Measurements from ENCODE around the gene CABP1. TPM values are rescaled to one million over a fixed set of nuclear protein-coding genes. Genes with fewer than 3 reads are reported as not detected.

Gene CABP1
- total and polyA plus RNA-seq, 4 donors: 0.05 to 0.12 (median 0.08) TPM; not detected in 1

DNA sequence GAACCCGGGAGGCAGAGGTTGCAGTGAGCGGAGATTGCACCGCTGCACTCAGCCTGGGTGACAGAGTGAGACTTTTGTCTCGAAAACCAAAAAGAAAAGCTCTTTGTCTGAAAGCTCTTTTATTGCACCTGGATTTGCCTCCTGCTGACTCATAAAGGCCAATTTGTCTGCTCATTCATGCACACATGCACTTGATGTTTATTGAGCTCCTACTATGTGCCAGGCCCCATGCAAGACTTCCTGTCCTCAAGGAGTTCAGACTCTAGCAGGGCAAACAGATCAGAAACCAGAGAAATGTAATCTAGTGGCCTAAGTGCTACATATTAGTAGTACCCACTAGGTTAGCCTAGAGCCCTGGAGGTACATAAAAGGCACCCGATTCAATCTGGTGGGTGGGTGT lies 30.2 kb downstream of the CABP1 start (continued):
- TF ChIP-seq, protein P1, sequence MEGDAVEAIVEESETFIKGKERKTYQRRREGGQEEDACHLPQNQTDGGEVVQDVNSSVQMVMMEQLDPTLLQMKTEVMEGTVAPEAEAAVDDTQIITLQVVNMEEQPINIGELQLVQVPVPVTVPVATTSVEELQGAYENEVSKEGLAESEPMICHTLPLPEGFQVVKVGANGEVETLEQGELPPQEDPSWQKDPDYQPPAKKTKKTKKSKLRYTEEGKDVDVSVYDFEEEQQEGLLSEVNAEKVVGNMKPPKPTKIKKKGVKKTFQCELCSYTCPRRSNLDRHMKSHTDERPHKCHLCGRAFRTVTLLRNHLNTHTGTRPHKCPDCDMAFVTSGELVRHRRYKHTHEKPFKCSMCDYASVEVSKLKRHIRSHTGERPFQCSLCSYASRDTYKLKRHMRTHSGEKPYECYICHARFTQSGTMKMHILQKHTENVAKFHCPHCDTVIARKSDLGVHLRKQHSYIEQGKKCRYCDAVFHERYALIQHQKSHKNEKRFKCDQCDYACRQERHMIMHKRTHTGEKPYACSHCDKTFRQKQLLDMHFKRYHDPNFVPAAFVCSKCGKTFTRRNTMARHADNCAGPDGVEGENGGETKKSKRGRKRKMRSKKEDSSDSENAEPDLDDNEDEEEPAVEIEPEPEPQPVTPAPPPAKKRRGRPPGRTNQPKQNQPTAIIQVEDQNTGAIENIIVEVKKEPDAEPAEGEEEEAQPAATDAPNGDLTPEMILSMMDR (IDR thresholded peaks at IDR 0.05; ENCODE audit: low read depth, low read length, missing input control): no peak
- TF ChIP-seq FOXA2 (IDR thresholded peaks at IDR 0.05): no peak
- TF ChIP-seq EGR1 (IDR thresholded peaks at IDR 0.05; ENCODE audit: low read depth in 2 of 2): no peak
- no peak for TF ChIP-seq ATF3 (IDR thresholded peaks at IDR 0.05)

DNA sequence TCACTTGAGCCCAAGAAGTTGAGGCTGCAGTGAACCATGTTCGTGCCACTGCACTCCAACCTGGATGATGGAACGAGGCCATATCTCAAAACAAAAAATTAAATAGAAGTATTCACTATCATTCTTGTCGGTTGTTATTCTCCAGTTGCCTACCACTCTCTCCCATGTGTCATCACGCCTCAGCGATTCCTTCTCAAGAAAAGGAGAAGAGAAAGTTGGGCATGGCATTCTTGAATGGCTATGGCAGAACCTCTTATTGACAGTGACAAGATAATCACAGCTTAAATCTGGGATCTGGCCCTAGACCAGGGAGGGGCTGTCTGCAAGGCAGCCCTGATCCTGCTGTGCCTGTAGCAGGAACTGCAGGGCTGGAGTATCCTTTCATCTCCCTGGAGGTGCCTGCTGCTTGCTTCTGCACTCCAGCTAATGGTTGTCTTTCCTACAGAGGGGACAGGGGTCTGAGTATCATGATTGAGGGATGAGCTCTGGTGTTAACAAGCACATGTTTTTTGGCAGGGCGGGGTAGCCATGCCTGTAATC lies 33.7 kb downstream of the CABP1 start:
- H3K9ac ChIP-seq (ENCODE audit: low read depth in 1 of 2, low read length in 2 of 2): no peak overlapping the region
- no peak overlapping the region for H3K27ac ChIP-seq (ENCODE audit: low read depth in 1 of 2, low read length in 2 of 2)
- no peaks in the 10 kb centered on the region for H3K4me1 ChIP-seq (ENCODE audit: control insufficient read depth in 4 of 4, insufficient read depth in 4 of 4, low read length in 3 of 4)
- 86% methylated on average over 6 of the region's 6 CpGs for WGBS
- no peak for DNase-seq (ENCODE audit: low spot score)
- no peaks in the 10 kb centered on the region for H3K36me3 ChIP-seq (ENCODE audit: control insufficient read depth in 4 of 4, insufficient read depth in 3 of 4, low read depth in 1 of 4, low read length in 3 of 4)
- H3K9me3 ChIP-seq (ENCODE audit: control insufficient read depth in 4 of 4, low read length in 3 of 4): no peaks in the 10 kb centered on the region
- no peak for TF ChIP-seq ATF3 (IDR thresholded peaks at IDR 0.05)
- TF ChIP-seq EGR1 (IDR thresholded peaks at IDR 0.05; ENCODE audit: low read depth in 2 of 2): no peak
- TF ChIP-seq REST (IDR thresholded peaks at IDR 0.05): no peak
- no peak for TF ChIP-seq FOXA1 (IDR thresholded peaks at IDR 0.05)
- TF ChIP-seq NR2F2 (IDR thresholded peaks at IDR 0.05): no peak
- TF ChIP-seq, protein P1 (IDR thresholded peaks at IDR 0.05; ENCODE audit: low read depth, low read length, missing input control): no peak
- no peak for TF ChIP-seq ZBTB33 (IDR thresholded peaks at IDR 0.05)
- no peak for TF ChIP-seq FOXA2 (IDR thresholded peaks at IDR 0.05)
- TF ChIP-seq GABPA (IDR thresholded peaks at IDR 0.05 in 1 of 2, conservative IDR thresholded peaks at IDR 0.05 in 1 of 2): no peak
- no peak for TF ChIP-seq SP1 (IDR thresholded peaks at IDR 0.05)
- TF ChIP-seq JUND (IDR thresholded peaks at IDR 0.05): no peak
- TF ChIP-seq RXRA (IDR thresholded peaks at IDR 0.05): no peak
- H3K27me3 ChIP-seq (ENCODE audit: control insufficient read depth in 4 of 4, insufficient read depth in 4 of 4, low read length in 3 of 4): no peaks in the 10 kb centered on the region
- H3K4me3 ChIP-seq (ENCODE audit: low read depth in 1 of 3, low read length in 3 of 3): no peak overlapping the region
